Coronary artery (tissue), 2 donors: ENCODE results near the gene ZNF583.

Experiments used
- DNase-seq: peaks from one replicate; pipeline ENCODE4 v3.0.0-alpha.2; 2017; ENCODE audit warnings: low spot score
- H3K27ac ChIP-seq, 2 donors: fragments of 200-600 bp; sonication (generic); one replicate each; pipeline ENCODE4 v1.5.1; 2016 to 2019
- H3K4me3 ChIP-seq: fragments of 200-600 bp; sonication (generic); 2 replicates; pipeline ENCODE4 v1.5.1; 2016; ENCODE audit warnings: mild to moderate bottlenecking, moderate library complexity
- TF ChIP-seq, protein P1 (sequence below): fragments of 200-600 bp; sonication (generic); IDR thresholded peaks from one replicate; pipeline ENCODE4 v1.5.1; 2019; ENCODE audit warnings: antibody characterized with exemption

Gene ZNF583

GRCh38 chr19:56403261-56403660 lies 871 bp upstream of the ZNF583 start:
- Histone ChIP-seq H3K27ac (peak overlapping the region; percentile 97 to 99), H3K4me3 (peak overlapping the region; percentile 93)
- TF ChIP-seq, protein P1, sequence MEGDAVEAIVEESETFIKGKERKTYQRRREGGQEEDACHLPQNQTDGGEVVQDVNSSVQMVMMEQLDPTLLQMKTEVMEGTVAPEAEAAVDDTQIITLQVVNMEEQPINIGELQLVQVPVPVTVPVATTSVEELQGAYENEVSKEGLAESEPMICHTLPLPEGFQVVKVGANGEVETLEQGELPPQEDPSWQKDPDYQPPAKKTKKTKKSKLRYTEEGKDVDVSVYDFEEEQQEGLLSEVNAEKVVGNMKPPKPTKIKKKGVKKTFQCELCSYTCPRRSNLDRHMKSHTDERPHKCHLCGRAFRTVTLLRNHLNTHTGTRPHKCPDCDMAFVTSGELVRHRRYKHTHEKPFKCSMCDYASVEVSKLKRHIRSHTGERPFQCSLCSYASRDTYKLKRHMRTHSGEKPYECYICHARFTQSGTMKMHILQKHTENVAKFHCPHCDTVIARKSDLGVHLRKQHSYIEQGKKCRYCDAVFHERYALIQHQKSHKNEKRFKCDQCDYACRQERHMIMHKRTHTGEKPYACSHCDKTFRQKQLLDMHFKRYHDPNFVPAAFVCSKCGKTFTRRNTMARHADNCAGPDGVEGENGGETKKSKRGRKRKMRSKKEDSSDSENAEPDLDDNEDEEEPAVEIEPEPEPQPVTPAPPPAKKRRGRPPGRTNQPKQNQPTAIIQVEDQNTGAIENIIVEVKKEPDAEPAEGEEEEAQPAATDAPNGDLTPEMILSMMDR = no peak
- no peak for DNase-seq

- Histone ChIP-seq H3K4me3 (peak overlapping the region; percentile 93), H3K27ac (peak overlapping the region in 1 of 2 donors; percentile 99)
- no peak for DNase-seq
- TF ChIP-seq, protein P1 = no peak
These were observed 549 bp downstream of the ZNF583 start for GRCh38 chr19:56404705-56405056.

DNA sequence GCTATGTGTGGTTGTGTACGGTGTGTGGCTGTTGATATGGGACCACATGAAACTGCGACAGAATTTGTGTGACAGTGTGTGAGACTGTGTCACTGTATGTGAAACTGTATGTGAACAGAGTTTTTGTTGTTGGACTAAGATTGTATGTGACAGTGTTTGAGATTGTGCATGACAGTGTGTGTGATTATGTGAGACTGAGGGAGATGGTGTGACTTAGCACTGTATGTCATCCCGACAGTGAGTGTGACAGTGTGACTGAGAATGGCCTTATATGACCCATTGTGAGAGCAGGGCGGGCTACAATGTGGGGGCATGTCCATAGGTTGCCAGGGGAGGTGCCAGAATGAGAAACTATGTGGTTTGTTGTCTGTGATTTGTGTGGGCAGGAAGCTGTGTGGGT lies 930 bp downstream of the ZNF583 start:
- TF ChIP-seq, protein P1 = no peak
- Histone ChIP-seq H3K4me3 (peak overlapping the region; percentile 93), H3K27ac (no peak overlapping the region)
- no peak for DNase-seq

GRCh38 chr19:56423276-56423984 lies 19.3 kb downstream of the ZNF583 start:
- DNase-seq = no peak
- no peak overlapping the region for H3K27ac ChIP-seq
- peak overlapping the region; percentile 36 for H3K4me3 ChIP-seq
- TF ChIP-seq, protein P1 = no peak

- TF ChIP-seq, protein P1 = no peak
- Histone ChIP-seq H3K27ac (no peak overlapping the region), H3K4me3 (peak overlapping the region; percentile 36)
- no peak for DNase-seq
These were observed 19.8 kb downstream of the ZNF583 start for GRCh38 chr19:56423985-56424353.

DNA sequence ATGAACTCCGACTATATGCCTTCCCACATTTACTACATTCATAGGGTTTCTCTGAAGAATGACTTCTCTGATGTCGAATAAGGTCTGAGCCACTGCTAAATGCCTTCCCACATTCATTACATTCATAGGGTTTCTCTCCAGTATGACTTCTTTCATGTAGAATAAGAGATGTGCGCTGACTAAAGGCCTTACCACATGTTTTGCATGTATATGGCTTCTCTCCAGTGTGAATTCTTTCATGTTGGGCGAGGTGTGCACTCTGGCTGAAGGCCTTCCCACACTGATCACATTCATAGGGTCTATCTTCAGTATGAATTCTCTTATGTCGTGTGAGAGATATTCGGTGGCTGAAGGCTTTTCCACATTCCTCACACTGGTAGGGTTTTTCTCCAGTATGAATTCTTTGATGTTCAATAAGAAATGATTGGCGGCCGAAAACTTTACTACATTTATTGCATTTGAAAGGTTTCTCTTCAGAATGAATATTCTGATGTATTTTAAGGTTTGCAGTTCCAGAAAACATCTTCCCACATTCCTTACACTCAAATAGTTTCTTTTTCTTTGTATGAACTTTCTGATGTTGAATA lies 37.2 kb downstream of the ZNF583 start:
- DNase-seq = no peak
- Histone ChIP-seq H3K4me3 (peak overlapping the region; percentile 23), H3K27ac (no peak overlapping the region)
- TF ChIP-seq, protein P1 = no peak

DNA sequence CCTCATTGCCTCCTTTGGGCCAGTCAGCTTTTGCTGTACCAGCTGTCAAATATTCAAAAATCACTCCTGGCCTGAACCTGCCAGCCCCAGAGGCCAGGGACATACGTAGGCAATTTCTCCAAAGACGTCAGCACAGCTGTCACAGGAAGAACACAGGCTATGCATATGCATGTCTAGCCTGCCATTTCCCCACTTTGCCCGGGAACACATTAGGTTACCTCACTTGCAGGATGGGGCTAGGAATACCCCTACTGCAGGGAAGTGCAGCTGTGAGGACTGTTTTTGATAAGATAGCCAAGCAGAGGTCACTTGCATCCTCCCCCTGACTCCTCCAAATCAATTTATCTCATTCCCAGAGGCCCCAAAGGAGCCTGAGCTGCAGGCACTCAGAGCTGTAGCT lies 70.2 kb downstream of the ZNF583 start:
- no peak overlapping the region for H3K27ac ChIP-seq
- H3K4me3 ChIP-seq = no peak overlapping the region
- TF ChIP-seq, protein P1 = no peak
- no peak for DNase-seq
